Measurements from ENCODE around the gene ALKBH5. TPM values are rescaled to one million over a fixed set of nuclear protein-coding genes. Genes with fewer than 3 reads are reported as not detected.

The ALKBH5 gene
- total and polyA plus RNA-seq, 8 donors = 32.8 to 66.7 (median 49.4) TPM

Other genes with a start within 250 kb of the ALKBH5 start
- 100 to 1,000 TPM in 1 of 5 donors, 10 to 100 TPM in 4; 33.8 to 154 (median 51.3) TPM for gene TOM1L2, start 211.4 kb upstream of the ALKBH5 start, total RNA-seq
- 10 to 100 TPM; 13.3 to 24.2 (median 23.1) TPM for gene TOM1L2, start 211.4 kb upstream of the ALKBH5 start, polyA plus RNA-seq
- gene DRC3, start 211.0 kb upstream of the ALKBH5 start, total RNA-seq = 10 to 100 TPM in 1 of 5 donors, 1 to 10 TPM in 3, not detected in 1; 1.1 to 16.5 (median 2.2) TPM
- gene DRC3, start 211.0 kb upstream of the ALKBH5 start, polyA plus RNA-seq = 1 to 10 TPM; 1.6 to 6.4 (median 1.7) TPM
- 100 to 1,000 TPM in 1 of 5 donors, 10 to 100 TPM in 2, 1 to 10 TPM in 2; 5.4 to 250 (median 17.6) TPM for gene ATPAF2, start 144.7 kb upstream of the ALKBH5 start, total RNA-seq
- gene ATPAF2, start 144.7 kb upstream of the ALKBH5 start, polyA plus RNA-seq = 10 to 100 TPM; 10.4 to 24.2 (median 20.6) TPM
- gene GID4, start 144.4 kb upstream of the ALKBH5 start, total RNA-seq = 10 to 100 TPM in 3 of 5 donors, 1 to 10 TPM in 2; 3.5 to 18.1 (median 11.6) TPM
- gene GID4, start 144.4 kb upstream of the ALKBH5 start, polyA plus RNA-seq = 1 to 10 TPM; 3.2 to 4.7 (median 3.5) TPM
- 10 to 100 TPM in 4 of 5 donors, 1 to 10 TPM in 1; 3.2 to 57.2 (median 41.4) TPM for gene DRG2, start 95.9 kb upstream of the ALKBH5 start, total RNA-seq
- gene DRG2, start 95.9 kb upstream of the ALKBH5 start, polyA plus RNA-seq = 10 to 100 TPM; 28.8 to 42.5 (median 34.1) TPM
- 10 to 100 TPM in 1 of 5 donors, under 1 TPM in 3, not detected in 1; 0.37 to 10.5 (median 0.65) TPM for gene MYO15A, start 75.1 kb upstream of the ALKBH5 start, total RNA-seq
- 1 to 10 TPM in 1 of 3 donors, under 1 TPM in 2; 0.31 to 1.1 (median 0.50) TPM for gene MYO15A, start 75.1 kb upstream of the ALKBH5 start, polyA plus RNA-seq
- gene LLGL1, start 41.8 kb downstream of the ALKBH5 start, total RNA-seq = 10 to 100 TPM in 4 of 5 donors, 1 to 10 TPM in 1; 5.8 to 19.7 (median 10.5) TPM
- 1 to 10 TPM; 5.2 to 9.0 (median 5.5) TPM for gene LLGL1, start 41.8 kb downstream of the ALKBH5 start, polyA plus RNA-seq
- gene FLII, start 74.9 kb downstream of the ALKBH5 start, total RNA-seq = 100 to 1,000 TPM; 107 to 677 (median 423) TPM
- gene FLII, start 74.9 kb downstream of the ALKBH5 start, polyA plus RNA-seq = 100 to 1,000 TPM; 114 to 237 (median 157) TPM
- gene MIEF2, start 76.8 kb downstream of the ALKBH5 start, total RNA-seq = 100 to 1,000 TPM in 1 of 5 donors, 10 to 100 TPM in 3, 1 to 10 TPM in 1; 5.2 to 254 (median 12.5) TPM
- gene MIEF2, start 76.8 kb downstream of the ALKBH5 start, polyA plus RNA-seq = 1 to 10 TPM; 2.1 to 7.5 (median 2.9) TPM
- 100 to 1,000 TPM in 1 of 5 donors, 10 to 100 TPM in 4; 21.9 to 311 (median 30.5) TPM for gene TOP3A, start 131.2 kb downstream of the ALKBH5 start, total RNA-seq
- gene TOP3A, start 131.2 kb downstream of the ALKBH5 start, polyA plus RNA-seq = 10 to 100 TPM in 1 of 3 donors, 1 to 10 TPM in 2; 7.6 to 12.7 (median 9.0) TPM
- gene SMCR8, start 131.5 kb downstream of the ALKBH5 start, total RNA-seq = 10 to 100 TPM in 3 of 5 donors, 1 to 10 TPM in 2; 5.8 to 17.9 (median 13.0) TPM
- gene SMCR8, start 131.5 kb downstream of the ALKBH5 start, polyA plus RNA-seq = 1 to 10 TPM; 2.4 to 4.0 (median 3.2) TPM
- gene SHMT1, start 179.7 kb downstream of the ALKBH5 start, total RNA-seq = 10 to 100 TPM; 16.9 to 50.4 (median 40.0) TPM
- gene SHMT1, start 179.7 kb downstream of the ALKBH5 start, polyA plus RNA-seq = 10 to 100 TPM; 12.4 to 34.3 (median 18.4) TPM
- gene EVPLL, start 193.9 kb downstream of the ALKBH5 start, total RNA-seq = 1 to 10 TPM in 1 of 5 donors, under 1 TPM in 2, not detected in 2; 0.29 to 1.2 (median 0.45) TPM
- gene EVPLL, start 193.9 kb downstream of the ALKBH5 start, polyA plus RNA-seq = 1 to 10 TPM in 1 of 3 donors, under 1 TPM in 1, not detected in 1; 0.37 to 8.9 TPM